NCI-H345 (cell line): ENCODE data around the gene MED25.
A peak's percentile ranks its signal among the peaks of the same experiment; 100 is the strongest.

Source experiments
- DNase-seq: peaks from one replicate; lab custom pipeline; 2025; lab: John Stamatoyannopoulos, UW

The MED25 gene

GRCh38 chr19:49858088-49858985, 40.2 kb downstream of the MED25 start:
- no peak for DNase-seq

DNA sequence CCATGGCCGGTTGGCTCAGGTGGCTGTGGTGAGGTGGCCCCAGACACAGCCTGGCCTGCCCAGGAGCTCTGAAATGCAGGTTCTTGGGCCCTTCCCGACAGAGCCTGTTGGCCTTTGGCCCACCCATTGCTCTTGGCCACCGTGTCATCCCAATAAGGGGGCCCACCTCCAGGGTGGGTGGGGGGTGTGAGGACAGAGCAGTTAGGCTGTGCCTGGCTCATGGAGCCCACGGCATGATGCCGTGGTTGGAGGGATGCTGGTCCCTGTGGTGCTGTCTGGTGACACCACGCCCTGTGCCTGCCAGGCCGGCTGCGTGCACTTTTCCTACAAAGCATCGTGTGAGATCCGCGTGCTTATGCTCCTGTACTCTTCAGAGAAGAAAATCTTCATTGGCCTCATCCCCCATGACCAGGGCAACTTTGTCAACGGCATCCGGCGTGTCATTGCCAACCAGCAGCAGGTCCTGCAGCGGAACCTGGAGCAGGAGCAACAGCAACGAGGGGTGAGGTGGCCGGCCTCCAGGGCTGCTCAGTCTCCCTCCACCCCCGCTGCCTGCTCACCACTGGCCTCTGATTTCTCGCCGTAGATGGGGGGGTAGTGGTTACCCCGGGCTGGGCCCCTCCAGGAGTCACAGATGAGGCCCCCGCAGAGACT, 41.7 kb downstream of the MED25 start:
- no peak for DNase-seq

GRCh38 chr19:49860336-49861102, 42.4 kb downstream of the MED25 start:
- no peak for DNase-seq

DNA sequence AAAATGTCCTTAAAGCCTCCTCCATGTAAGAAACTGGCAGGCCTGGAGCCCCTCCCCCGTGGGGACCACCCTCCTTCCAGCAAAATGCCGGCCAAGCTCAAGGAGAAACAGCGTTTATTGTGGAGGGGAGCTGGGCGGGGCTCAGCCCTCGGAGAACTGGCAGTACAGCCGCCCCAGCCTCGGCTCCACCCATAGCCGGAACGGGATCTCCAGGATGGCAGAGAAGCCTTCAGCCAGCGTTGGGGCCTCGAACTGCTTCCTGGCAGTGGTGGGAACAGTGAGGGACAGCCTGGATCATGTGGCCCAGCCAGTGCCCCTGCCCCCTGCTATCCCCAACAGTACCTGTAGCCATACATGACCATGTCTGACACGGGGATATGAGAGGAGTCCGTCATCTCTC, 43.0 kb downstream of the MED25 start:
- DNase-seq, result peak; percentile 9

- DNase-seq, result no peak
These were observed 43.7 kb downstream of the MED25 start for GRCh38 chr19:49861541-49862378.

DNA sequence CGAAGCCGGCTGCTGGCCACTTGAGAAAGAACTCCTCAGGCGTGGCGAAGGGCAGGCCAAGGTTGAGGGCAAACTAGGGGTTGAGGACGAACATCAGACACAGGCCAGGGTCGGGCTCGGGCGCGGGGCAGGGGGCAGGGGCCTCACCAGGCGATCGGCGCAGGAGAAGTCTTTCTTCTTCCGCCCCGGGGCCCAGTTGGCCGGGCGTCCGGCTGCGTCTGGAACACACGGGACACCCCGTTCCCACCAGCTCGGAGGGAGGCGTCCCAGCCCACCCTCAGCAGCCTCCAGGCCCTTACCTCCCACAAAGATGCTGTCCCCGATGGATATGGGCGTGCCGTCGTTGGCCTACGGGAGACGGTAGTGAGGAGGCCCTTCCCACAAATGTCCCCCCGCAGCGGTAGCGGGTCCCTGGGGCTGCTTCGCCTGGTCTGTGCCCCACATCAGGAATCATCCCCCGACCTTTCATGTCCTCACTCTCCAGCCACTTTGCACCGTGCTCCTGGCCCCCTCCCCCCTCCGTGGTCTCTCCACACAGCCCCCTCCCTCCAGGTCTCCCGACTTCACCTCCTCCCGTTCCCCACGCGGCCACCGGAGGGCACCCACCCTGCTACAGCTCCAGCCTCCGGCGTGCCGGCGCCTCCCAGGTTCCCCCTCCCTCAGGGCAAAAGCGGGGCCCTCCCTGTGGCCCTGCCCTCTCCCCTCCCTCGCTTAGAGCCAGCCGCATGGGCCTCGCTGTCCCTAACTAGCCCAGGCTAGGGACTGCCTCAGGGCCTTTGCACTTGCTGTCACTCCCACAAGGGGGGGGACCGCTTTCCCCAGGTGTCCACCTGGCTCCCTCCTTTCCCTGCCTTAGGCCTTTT, 44.5 kb downstream of the MED25 start:
- DNase-seq, result no peak

DNA sequence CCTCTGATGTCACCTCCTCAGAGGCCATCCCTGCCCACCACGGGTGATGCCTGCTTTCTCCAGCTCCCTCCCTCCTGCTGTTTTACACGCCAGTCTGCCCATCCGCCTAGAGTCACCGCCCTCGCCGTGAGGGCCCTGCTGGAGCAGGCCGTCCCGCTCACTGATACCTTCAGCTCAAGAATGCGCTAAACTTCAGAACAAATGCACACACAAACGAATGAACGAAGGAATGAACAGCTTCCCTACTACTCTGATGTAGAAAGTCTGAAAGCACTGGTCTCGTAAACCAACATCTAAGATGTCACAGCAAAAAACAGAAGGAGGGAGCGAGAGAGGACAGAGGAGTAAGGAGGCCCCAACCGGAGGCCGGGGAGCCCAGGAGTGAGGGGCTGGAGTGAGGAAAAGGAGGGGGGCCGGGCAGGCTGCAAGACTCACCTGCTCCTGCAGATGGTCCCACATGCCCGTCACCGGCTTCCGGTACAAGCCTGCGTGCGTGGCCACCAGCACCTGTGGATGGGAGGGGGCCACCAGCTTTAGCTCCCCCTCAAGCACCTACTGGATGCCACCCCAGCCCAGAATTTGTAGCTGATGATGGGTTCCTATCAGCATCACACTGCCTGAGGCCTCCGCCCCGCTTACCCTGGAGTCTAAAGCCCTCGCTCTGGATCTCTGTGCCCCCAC, 45.3 kb downstream of the MED25 start:
- no peak for DNase-seq

GRCh38 chr19:49863935-49864320, 45.8 kb downstream of the MED25 start:
- DNase-seq, result no peak

DNA sequence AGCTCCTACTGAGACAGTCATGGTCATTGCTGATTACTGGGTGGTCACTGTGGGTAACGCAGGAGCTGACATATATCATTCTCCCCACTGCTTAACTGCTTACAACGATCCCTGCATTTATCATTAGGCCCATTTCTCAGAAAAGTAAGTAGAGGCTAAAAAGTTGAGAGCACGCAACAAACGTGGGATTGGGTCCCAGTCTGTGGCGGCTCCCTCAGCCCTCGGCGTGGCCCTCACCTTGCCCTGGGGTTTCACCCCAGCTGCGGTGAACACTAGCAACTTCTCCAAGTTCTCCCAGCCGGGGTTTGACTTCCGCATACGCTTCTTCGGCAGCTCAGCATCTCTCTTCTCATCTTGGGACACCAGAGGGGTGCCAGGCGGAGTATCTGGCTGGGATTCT, 46.8 kb downstream of the MED25 start:
- DNase-seq, result no peak

GRCh38 chr19:49866933-49867782, 49.1 kb downstream of the MED25 start, which contains the start of gene PNKP:
PNKP (minus strand) TSS chr19:49867576; CDS start chr19:49867204, 372 bp downstream.
- DNase-seq, result peak; percentile 89

DNA sequence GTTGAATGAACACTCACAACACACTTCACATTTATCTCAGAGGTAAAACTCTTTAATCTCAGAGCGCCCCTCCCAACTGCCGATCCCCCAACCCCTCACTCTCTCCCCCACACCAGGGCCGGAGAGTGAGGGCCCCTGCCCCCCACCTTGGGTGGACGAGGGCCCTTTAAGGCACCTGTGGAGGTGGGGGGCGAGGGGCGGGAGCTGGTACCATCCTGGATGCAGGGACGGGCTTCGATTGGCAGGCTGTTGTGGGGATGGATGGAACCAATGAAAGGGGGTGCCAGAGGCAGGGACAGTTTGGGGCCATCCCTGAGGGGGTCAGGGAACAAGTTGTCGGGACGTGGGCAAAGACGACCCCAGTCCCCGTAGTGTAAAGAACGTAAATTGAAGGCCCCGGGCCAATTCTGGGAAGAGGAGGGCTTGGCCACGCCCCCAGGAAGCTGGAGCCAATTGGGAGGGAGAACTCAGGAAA, 51.0 kb downstream of the MED25 start:
- DNase-seq, result peak; percentile 80

- peak; percentile 98 for DNase-seq
These were observed 51.6 kb downstream of the MED25 start for GRCh38 chr19:49869484-49870308.

DNA sequence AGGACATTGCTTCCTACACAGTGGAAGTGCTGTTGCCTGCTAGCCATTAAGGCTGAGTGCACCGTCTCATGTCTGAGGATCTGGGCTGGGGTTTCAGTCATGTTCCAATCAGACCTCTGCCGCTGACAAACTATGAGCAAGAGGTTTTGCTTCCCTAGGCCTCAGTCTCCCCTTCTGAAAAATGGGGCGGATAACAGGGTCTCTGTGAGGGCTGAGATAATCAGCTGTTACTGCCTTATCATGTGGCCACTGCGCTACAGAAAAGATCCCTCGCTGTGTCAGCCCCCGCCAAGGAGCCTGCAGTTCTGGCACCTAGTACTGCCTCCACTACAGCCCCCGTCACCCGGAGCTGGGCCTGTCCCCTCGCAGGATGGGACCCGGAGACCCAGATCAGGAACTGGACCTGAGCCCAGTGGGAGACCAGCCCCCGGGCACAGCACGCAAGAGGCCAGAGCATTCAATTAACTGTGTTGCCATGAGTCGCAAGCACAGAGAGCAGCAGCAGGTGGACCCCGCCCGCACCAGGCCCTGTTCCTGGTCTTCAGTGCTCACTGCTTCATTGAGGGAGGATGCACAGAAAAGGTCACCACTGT, 52.3 kb downstream of the MED25 start:
- no peak for DNase-seq

- DNase-seq, result no peak
These were observed 53.4 kb downstream of the MED25 start for GRCh38 chr19:49871349-49871985.

- DNase-seq, result no peak
These were observed 54.4 kb downstream of the MED25 start for GRCh38 chr19:49872245-49873128.

- DNase-seq, result no peak
These were observed 55.0 kb downstream of the MED25 start for GRCh38 chr19:49873129-49873521.
